OCI-LY7 (cell line): ENCODE results near the gene MRPL53. TPM values are rescaled to one million over a fixed set of nuclear protein-coding genes. Genes with fewer than 3 reads are reported as not detected.

Experiments
- BruUV-seq: library from RNA; stranded (reverse); fragments of 400-500 nt; replicated peaks from 2 replicates; lab custom pipeline; 2021; lab: Mats Ljungman, UMichigan
- CTCF ChIA-PET: fragments of 300-600 bp; sonication (Branson Sonifier 250); formaldehyde crosslinking; loops from one replicate; lab custom pipeline; 2022; ENCODE audit warnings: antibody characterized with exemption; ENCODE audit not compliant: unreplicated experiment; lab: Charles Lee
- POLR2A ChIA-PET: fragments of 300-600 bp; sonication (Branson Sonifier 250); formaldehyde crosslinking; loops from one replicate; lab custom pipeline; 2022; ENCODE audit warnings: antibody characterized with exemption; lab: Charles Lee
- DNase-seq: peaks from one replicate; pipeline ENCODE4 v3.0.0-alpha.2; 2015; ENCODE audit warnings: low spot score
- H2AFZ ChIP-seq: fragments of 200-600 bp; sonication (generic), shearing (Covaris generic); 2 replicates; pipeline ENCODE4 v1.6.1; 2014; ENCODE audit warnings: mild to moderate bottlenecking, antibody characterized with exemption, low read length, moderate library complexity
- H3K27ac ChIP-seq: fragments of 200-600 bp; sonication (generic); 2 replicates; pipeline ENCODE4 v1.5.1; 2014; ENCODE audit warnings: mixed run types, low read depth, mild to moderate bottlenecking, moderate library complexity, low read length, inconsistent platforms; ENCODE audit not compliant: poor library complexity, severe bottlenecking
- H3K36me3 ChIP-seq: fragments of 200-600 bp; sonication (generic); 2 replicates; pipeline ENCODE4 v1.6.1; 2014; ENCODE audit warnings: mild to moderate bottlenecking, antibody characterized with exemption, low read length, moderate library complexity, mixed read lengths; ENCODE audit not compliant: insufficient read depth
- H3K4me1 ChIP-seq: fragments of 200-600 bp; sonication (generic); 2 replicates; pipeline ENCODE4 v1.5.1; 2014; ENCODE audit warnings: mild to moderate bottlenecking, low read length; ENCODE audit not compliant: insufficient read depth, poor library complexity, severe bottlenecking
- H3K4me2 ChIP-seq: fragments of 200-600 bp; sonication (generic); 2 replicates; pipeline ENCODE4 v1.6.1; 2014; ENCODE audit warnings: mild to moderate bottlenecking, low read length
- H3K4me3 ChIP-seq: fragments of 200-600 bp; sonication (generic); 2 replicates; pipeline ENCODE4 v1.5.1; 2014; ENCODE audit warnings: mild to moderate bottlenecking, low read depth, low read length; ENCODE audit not compliant: poor library complexity, severe bottlenecking
- H3K79me2 ChIP-seq: fragments of 200-600 bp; sonication (generic); 2 replicates; pipeline ENCODE4 v1.6.1; 2016; ENCODE audit warnings: low read depth, mild to moderate bottlenecking, low read length, moderate library complexity, mixed read lengths; ENCODE audit not compliant: insufficient read depth
- H3K9me2 ChIP-seq: fragments of 200-600 bp; sonication (generic); 2 replicates; pipeline ENCODE4 v1.6.1; 2016; ENCODE audit warnings: mild to moderate bottlenecking, low read length, mixed read lengths; ENCODE audit not compliant: insufficient read depth
- H3K9me3 ChIP-seq: fragments of 200-600 bp; sonication (generic); 2 replicates; pipeline ENCODE4 v1.6.1; 2014; ENCODE audit warnings: mild to moderate bottlenecking, mixed run types, low read length, mixed read lengths
- H4K20me1 ChIP-seq: fragments of 200-600 bp; sonication (generic); 2 replicates; pipeline ENCODE4 v1.6.1; 2014; ENCODE audit warnings: mild to moderate bottlenecking, antibody characterized with exemption, low read length, moderate library complexity, mixed read lengths; ENCODE audit not compliant: insufficient read depth
- CTCF ChIP-seq: fragments of 200-600 bp; sonication (generic); conservative IDR thresholded peaks from 2 replicates; pipeline ENCODE4 v1.5.1; 2014; ENCODE audit warnings: mild to moderate bottlenecking, antibody characterized with exemption, low read length, moderate library complexity, mixed read lengths
- EZH2phosphoT487 ChIP-seq: fragments of 200-600 bp; sonication (generic); IDR thresholded peaks from 2 replicates; pipeline ENCODE4 v1.6.1; 2018; ENCODE audit warnings: low read depth, borderline replicate concordance, mild to moderate bottlenecking, mixed run types, antibody characterized with exemption, low read length, moderate library complexity, mixed read lengths
- intact Hi-C: fragments of 100-400 bp; cut with micrococcal nuclease; formaldehyde crosslinking; loops from one replicate; pipeline ENCODE4 v1.10.0; 2022; ENCODE audit not compliant: unreplicated experiment
- total RNA-seq, 2 experiments: library from RNA; depleted of rRNA in 1 of 2; stranded (reverse); fragments of >200 nt in 1 of 2; shearing (Covaris generic) in 1 of 2; gene quantifications; 2 replicates each; pipeline ENCODE4 v1.2.3, GENCODE V29; 2014 to 2022

MRPL53 gene
- total RNA-seq, 2 experiments from 2014 or later, result 85.7 to 102 TPM

DNA sequence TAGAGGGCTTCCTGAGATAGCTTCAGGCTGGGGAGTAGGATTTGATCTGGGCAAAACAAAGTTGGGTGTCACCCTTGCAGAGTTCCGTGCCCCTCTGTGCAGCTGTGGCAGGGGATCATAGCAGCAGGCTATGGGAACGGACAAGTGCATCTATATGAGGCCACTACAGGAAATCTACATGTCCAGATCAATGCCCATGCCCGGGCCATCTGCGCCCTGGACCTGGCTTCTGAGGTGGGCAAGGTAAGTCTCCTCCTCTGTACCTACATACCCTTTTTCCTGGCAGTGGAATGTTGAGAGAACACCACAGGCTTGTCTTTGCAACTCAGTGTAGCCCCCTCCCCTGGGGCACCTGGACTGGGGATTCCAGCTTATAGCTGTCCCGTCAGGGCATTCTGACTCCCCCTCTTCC is 47.5 kb downstream of the MRPL53 start:
- Histone ChIP-seq H3K27ac (no peak overlapping the region), H3K4me3 (no peak overlapping the region), H3K9me2 (no peaks in the 10 kb centered on the region), H3K79me2 (peaks cover 4% of the 10 kb centered on the region; the same call in 1 of the 2 replicates), H3K4me2 (no peak overlapping the region), H4K20me1 (no peaks in the 10 kb centered on the region), H3K9me3 (no peaks in the 10 kb centered on the region), H2AFZ (no peak overlapping the region), H3K36me3 (peaks cover 7% of the 10 kb centered on the region; the same call in 1 of the 2 replicates), H3K4me1 (peaks cover 10% of the 10 kb centered on the region)
- TF ChIP-seq CTCF (no peak), EZH2phosphoT487 (no peak)
- no TSS peak for BruUV-seq
- intact Hi-C loops, result no loop called here
- no peak for DNase-seq
- CTCF ChIA-PET, result no interaction called here
- POLR2A ChIA-PET, result interaction anchor here (0.5 kb wide), 1 partner anchor 27 kb away, joined by 5 read pairs; no protein-coding TSS in a partner anchor

- peaks cover 4% of the 10 kb centered on the region; the same call in 1 of the 2 replicates for H3K79me2 ChIP-seq
- BruUV-seq, result no TSS peak
- no peak overlapping the region for H3K4me2 ChIP-seq
- intact Hi-C loops, result no loop called here
- ChIA-PET CTCF (no interaction called here), POLR2A (interaction anchor here (1.1 kb wide), 1 partner anchor 9 kb away, joined by 6 read pairs; no protein-coding TSS in a partner anchor)
- no peaks in the 10 kb centered on the region for H3K9me3 ChIP-seq
- H3K36me3 ChIP-seq, result peaks cover 7% of the 10 kb centered on the region; the same call in 1 of the 2 replicates
- no peaks in the 10 kb centered on the region for H4K20me1 ChIP-seq
- no peak overlapping the region for H2AFZ ChIP-seq
- H3K27ac ChIP-seq, result no peak overlapping the region
- H3K4me3 ChIP-seq, result no peak overlapping the region
- DNase-seq, result no peak
- no peaks in the 10 kb centered on the region for H3K9me2 ChIP-seq
- peaks cover 16% of the 10 kb centered on the region for H3K4me1 ChIP-seq
- no peak for TF ChIP-seq CTCF
- TF ChIP-seq EZH2phosphoT487, result no peak
Measured at GRCh38 chr2:74424139-74424992, 48.1 kb downstream of the MRPL53 start.
